CD4-positive, alpha-beta T cell treated with Interleukin-1 beta for 1 hour (primary cell): ENCODE measurements around the gene DYNLL1.
"Not testable (repeated sequence)": the region's sequence is repeated elsewhere in the genome, so short reads cannot be mapped to it uniquely, and the experiment has no call there.

Source experiments
- DNase-seq, 2 donors: peaks; one replicate each; pipeline ENCODE4 v3.0.0-alpha.2; 2020 to 2022

Gene DYNLL1

DNA sequence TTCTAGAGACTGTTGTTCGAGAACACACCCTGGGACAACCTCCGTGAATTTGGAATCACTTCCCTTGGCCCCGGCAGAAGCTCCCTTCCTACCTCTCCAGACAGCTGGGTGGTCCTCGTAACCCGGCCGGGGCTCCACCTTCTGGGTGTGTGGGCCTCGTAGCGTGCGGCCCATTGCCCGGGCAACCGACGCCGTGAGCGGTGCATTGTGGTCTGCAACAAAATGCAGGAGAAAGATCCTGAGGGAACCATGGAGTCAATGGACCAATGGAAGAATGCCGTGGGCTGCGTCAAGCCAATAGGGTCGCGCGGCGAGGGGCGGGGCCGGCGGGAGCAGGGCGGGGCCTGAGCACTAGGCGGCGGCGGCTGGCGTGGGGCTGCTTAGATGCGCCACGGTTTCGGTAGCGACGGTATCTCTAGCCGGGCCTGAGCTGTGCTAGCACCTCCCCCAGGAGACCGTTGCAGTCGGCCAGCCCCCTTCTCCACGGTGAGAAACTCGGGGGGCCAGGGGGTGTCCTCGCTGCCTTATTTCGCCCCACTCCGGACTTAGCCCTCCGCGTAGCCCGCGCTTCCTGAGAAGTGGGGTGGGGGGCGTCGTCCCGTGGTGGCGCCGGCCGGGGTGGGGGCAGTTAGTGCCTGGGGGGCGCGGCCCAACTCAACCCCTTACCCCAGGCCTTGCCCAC, at the start of gene DYNLL1:
DYNLL1 (plus strand) TSS at position 383 of the 682 bp plus-strand sequence. CDS start 309 bp downstream, outside the sequence.
- DNase-seq, result peak; percentile 96 to 98

DNA sequence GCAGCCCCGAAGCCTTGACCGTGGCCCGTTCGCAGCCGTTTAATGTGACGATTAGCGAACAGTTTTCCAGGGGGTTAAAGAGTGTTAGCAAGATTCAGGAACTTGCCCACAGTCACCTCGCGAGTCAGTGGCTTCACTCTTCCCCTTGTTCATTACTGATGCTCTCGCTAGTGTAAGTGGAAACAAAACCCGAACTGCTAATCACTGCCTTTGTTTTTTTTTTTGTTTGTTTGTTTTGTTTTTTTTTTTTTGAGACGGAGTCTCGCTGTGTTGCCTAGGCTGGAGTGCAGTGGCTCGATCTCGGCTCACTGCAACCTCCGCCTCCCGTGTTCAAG, 49.1 kb upstream of the DYNLL1 start:
- DNase-seq, result not testable (repeated sequence)

- DNase-seq, result no peak
These were observed 47.9 kb upstream of the DYNLL1 start for GRCh38 chr12:120447992-120448391.

DNA sequence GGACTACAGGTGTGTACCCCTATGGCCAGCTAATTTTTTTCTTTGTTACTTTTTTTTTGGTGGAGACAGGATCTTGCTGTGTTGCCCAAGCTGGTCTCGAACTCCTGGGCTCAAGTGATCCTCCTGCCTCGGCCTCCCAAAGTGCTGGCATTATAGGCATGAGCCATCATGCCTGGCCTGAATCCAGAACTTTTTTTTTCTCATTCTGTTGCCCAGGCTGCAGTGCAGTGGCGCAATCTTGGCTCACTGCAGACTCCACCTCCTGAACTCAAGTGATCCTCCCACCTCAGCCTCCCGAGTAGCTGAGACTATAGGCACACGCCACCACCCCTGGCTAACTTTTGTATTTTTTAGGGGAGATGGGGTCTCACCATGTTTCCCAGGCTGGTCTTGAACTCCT, 43.4 kb upstream of the DYNLL1 start:
- not testable (repeated sequence) for DNase-seq

DNA sequence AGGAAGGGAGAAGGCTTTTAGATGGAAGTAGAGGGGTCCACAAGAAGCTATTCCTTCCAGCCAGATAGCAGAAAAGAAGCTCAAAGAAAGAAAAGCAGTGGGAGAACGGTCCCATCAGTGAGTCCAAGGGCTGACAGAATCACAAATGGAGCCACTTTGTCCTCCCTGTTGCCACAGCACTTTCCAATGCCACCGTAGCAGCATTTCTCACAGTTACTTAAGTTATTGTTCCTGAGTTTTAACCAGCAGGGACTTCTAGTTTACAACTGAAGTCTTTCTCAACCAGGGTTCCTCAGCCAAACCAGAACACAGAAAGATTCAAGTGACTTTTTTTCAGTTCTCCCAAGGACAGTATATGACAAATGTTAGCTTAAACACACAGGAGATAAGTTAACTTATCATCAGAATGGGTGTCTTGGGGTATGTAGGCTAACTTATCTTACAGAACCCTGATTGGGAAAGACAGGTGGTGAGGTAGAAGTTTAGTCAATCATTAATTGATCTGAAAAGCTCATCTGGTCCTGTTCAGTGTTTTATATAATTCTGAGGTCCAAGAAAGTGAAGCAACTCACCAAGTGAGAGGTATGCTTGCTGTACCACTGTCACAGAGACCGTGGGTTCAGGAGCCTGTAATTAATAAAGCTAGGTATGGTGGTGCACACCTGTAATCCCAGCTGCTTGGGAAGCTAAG, 42.7 kb upstream of the DYNLL1 start:
- DNase-seq, result no peak

GRCh38 chr12:120453977-120454376, 41.9 kb upstream of the DYNLL1 start:
- DNase-seq, result peak; percentile 23 to 56

DNA sequence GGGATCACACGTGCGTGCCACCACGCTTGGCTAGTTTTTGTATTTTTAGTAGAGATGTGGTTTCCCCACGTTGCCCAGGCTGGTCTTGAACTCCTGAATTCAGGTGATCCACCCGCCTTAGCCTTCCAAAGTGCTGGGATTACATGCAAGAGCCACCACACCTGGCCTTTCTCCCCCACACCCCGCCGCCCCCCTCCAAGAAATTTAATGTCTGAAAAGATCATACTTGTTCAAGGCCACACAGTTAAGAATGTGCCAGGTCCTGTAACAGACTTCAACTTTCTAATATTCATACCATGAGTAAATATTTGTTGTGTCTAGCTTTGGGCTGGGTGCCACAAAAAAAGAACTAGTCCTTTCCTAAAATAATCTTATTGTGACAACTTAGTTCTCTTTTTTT, 40.6 kb upstream of the DYNLL1 start:
- DNase-seq, result no peak

- DNase-seq, result peak in 1 of 2 donors; percentile 20
These were observed 38.8 kb upstream of the DYNLL1 start for GRCh38 chr12:120457133-120457532.

GRCh38 chr12:120460157-120460556, 35.8 kb upstream of the DYNLL1 start:
- DNase-seq, result no peak

- DNase-seq, result no peak
These were observed 33.7 kb upstream of the DYNLL1 start for GRCh38 chr12:120462099-120462640.

- no peak for DNase-seq
These were observed 32.2 kb upstream of the DYNLL1 start for GRCh38 chr12:120463712-120464111.

- DNase-seq, result no peak
These were observed 30.2 kb upstream of the DYNLL1 start for GRCh38 chr12:120465756-120466155.

GRCh38 chr12:120466560-120467315, 29.2 kb upstream of the DYNLL1 start:
- peak; percentile 55 to 63 for DNase-seq

DNA sequence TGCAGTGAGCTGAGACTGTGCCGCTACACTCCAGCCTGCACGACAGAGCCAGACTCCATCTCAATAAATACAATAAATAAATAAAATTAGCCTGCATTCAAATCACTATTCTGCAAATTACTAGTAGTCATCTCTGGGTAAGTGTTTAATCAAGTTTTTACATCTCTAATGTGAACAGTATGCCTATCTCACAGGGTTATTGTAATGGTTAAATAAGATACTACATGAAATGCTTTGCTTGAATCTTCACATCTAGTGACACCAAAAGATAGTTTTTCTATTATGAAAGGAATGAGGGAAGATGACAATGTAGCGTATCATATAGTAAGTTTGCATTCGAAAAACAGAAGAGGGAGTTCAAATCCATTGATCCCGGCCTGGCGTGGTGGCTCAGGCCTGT, 28.5 kb upstream of the DYNLL1 start:
- DNase-seq, result no peak

- DNase-seq, result peak; percentile 24 to 31
These were observed 27.5 kb upstream of the DYNLL1 start for GRCh38 chr12:120468325-120468820.

- DNase-seq, result peak in 1 of 2 donors; percentile 54
These were observed 27.0 kb upstream of the DYNLL1 start for GRCh38 chr12:120468821-120469449.

DNA sequence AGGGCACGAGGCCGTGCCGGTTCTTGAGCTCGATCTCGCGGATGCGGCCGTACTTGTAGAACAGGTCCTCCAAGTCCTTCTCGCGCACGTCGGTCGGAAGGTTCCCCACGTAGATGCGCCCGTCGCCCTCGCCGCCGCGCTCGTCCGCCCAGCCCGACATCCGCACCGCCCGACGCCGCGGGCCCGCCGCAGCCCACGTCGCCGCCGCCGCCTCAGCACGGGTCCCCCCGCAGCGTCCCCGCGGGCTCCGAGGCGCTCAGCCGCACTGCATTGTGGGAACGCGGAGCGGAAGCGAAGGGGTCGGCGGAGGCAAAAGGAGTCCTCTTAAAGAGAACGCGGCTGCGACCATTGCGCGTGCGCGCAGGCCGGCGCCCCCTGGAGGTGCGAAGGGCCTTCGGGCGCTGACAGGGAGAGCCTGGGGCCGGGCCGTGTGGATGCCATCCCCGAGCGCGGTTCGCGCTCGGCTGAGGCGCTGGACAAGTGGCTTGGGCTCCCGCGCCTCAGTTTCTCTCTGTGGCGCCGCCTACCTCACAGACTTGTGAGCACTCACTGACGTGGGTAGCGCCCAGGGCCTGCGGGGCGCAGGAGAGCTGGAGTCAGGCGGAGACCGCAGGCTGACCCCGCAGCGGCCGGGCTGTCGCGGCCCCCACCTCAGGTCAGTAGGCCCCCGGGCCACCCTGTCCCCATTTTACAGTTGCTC, 26.3 kb upstream of the DYNLL1 start, which contains the start of gene SRSF9:
SRSF9 (minus strand) TSS at position 299 of the 700 bp plus-strand sequence; CDS start at position 160, 139 bp downstream.
- DNase-seq, result peak; percentile 97

- no peak for DNase-seq
These were observed 25.6 kb upstream of the DYNLL1 start for GRCh38 chr12:120470150-120470784.

DNA sequence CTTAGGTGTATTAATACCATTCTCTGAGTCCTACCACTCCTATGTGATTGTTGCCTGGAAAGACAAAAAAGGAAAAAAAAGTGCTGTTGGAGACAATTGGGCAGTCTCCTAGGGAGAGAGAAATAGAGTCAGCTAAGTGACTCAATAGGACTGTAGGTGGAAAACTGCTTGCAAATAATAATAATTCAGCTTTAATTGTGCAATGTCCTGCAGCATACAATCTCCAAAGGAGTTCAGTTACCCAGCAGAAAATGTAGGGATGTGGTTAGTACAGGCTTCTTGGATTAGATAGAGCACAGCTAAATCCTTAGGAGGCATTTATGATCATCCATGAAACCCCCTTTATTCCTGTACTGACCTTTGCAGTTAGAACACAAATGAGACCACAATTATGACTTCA, 23.4 kb upstream of the DYNLL1 start:
- no peak for DNase-seq

- DNase-seq, result no peak
These were observed 21.9 kb upstream of the DYNLL1 start for GRCh38 chr12:120473807-120474615.

GRCh38 chr12:120474616-120474960, 21.3 kb upstream of the DYNLL1 start:
- peak in 1 of 2 donors; percentile 33 for DNase-seq
